MM.1S (cell line): ENCODE data around the gene TMEM123.

ENCODE experiments used
- DNase-seq: peaks from one replicate; pipeline ENCODE4 v3.0.0-alpha.2; 2015
- H2AFZ ChIP-seq: fragments of 300-600 bp; sonication (generic); 2 replicates; pipeline ENCODE4 v1.6.0; 2016; ENCODE audit warnings: antibody characterized with exemption, low read length
- H3F3A ChIP-seq: fragments of 300-600 bp; sonication (generic); 2 replicates; pipeline ENCODE4 v1.6.1; 2016; ENCODE audit warnings: mild to moderate bottlenecking, antibody characterized with exemption, low read length, moderate library complexity, mixed read lengths; ENCODE audit not compliant: insufficient read depth
- H3K27ac ChIP-seq: fragments of 300-600 bp; sonication (generic); 2 replicates; pipeline ENCODE4 v1.5.1; 2016; ENCODE audit warnings: mild to moderate bottlenecking, low read length
- H3K27me3 ChIP-seq: fragments of 300-600 bp; sonication (generic); replicated peaks from 2 replicates; pipeline ENCODE4 v1.6.0; 2016; ENCODE audit warnings: low read length; ENCODE audit not compliant: insufficient read depth
- H3K36me3 ChIP-seq: fragments of 300-600 bp; sonication (generic); replicated peaks from 2 replicates; pipeline ENCODE4 v1.6.1; 2016; ENCODE audit warnings: mild to moderate bottlenecking, low read length, mixed read lengths; ENCODE audit not compliant: insufficient read depth
- H3K4me1 ChIP-seq: fragments of 300-600 bp; sonication (generic); 2 replicates; pipeline ENCODE4 v1.6.1; 2016; ENCODE audit warnings: low read length, mixed read lengths
- H3K4me2 ChIP-seq: fragments of 300-600 bp; sonication (generic); 2 replicates; pipeline ENCODE4 v1.6.0; 2016; ENCODE audit warnings: low read depth, low read length
- H3K4me3 ChIP-seq: fragments of 300-600 bp; sonication (generic); 2 replicates; pipeline ENCODE4 v1.5.1; 2016; ENCODE audit warnings: low read length, mixed read lengths
- H3K79me2 ChIP-seq: fragments of 300-600 bp; sonication (generic); 2 replicates; pipeline ENCODE4 v1.6.1; 2016; ENCODE audit warnings: mixed run types, low read length, mixed read lengths
- H3K9ac ChIP-seq: fragments of 300-600 bp; sonication (generic); 2 replicates; pipeline ENCODE4 v1.6.1; 2016; ENCODE audit warnings: low read length, mixed read lengths
- H3K9me2 ChIP-seq: fragments of 300-600 bp; sonication (generic); replicated peaks from 2 replicates; pipeline ENCODE4 v1.6.1; 2016; ENCODE audit warnings: mild to moderate bottlenecking, low read length, mixed read lengths; ENCODE audit not compliant: insufficient read depth
- H3K9me3 ChIP-seq: fragments of 300-600 bp; sonication (generic); replicated peaks from 2 replicates; pipeline ENCODE4 v1.6.1; 2016; ENCODE audit warnings: mild to moderate bottlenecking, low read length, mixed read lengths; ENCODE audit not compliant: insufficient read depth
- H4K20me1 ChIP-seq: fragments of 300-600 bp; sonication (generic); 2 replicates; pipeline ENCODE4 v1.6.1; 2016; ENCODE audit warnings: mild to moderate bottlenecking, low read length, moderate library complexity, mixed read lengths; ENCODE audit not compliant: insufficient read depth
- EZH2 ChIP-seq: fragments of 300-600 bp; sonication (generic); optimal IDR thresholded peaks from 2 replicates; pipeline ENCODE3; 2017; ENCODE audit warnings: low read depth, mild to moderate bottlenecking, antibody characterized with exemption, low read length, mixed read lengths
- EZH2phosphoT487 ChIP-seq: fragments of 300-600 bp; sonication (generic); IDR thresholded peaks from 2 replicates; pipeline ENCODE4 v1.6.1; 2018; ENCODE audit warnings: antibody characterized with exemption, low read length
- TF ChIP-seq, protein P1 (sequence below): fragments of 300-600 bp; sonication (generic); IDR thresholded peaks from 2 replicates; pipeline ENCODE4 v1.5.1; 2016; ENCODE audit warnings: antibody characterized with exemption, low read length, mixed read lengths

Gene TMEM123

DNA sequence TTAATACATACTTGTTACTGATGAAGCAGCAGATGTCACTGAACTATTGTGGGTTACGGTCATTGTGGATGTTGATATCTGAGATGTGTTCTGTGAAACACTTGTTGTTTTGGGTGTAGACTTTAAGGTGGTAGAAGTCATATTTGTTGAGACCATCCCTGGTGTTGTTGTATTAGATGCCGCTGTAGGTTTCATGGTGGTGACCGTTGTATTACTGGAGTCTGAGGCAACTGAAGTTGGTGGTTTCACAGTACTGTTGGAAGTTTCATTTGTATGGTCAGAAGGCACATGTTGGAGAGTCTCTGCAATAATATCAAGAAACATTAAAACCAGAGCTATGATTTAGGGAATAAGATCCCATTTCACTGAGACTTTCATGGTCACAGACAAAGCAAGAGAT, 50.7 kb downstream of the TMEM123 start:
- Histone ChIP-seq H3F3A (0 out of 2 replicates have a peak, but pooled peaks cover 4% of the 10 kb centered on the region), H4K20me1 (peaks cover 8% of the 10 kb centered on the region; the same call in 1 of the 2 replicates)

GRCh38 chr11:102400603-102401002, 52.0 kb downstream of the TMEM123 start:
- no peaks in the 10 kb centered on the region for H3K27me3 ChIP-seq
- H3K79me2 ChIP-seq = peaks cover 36% of the 10 kb centered on the region
- no peaks in the 10 kb centered on the region for H3K4me1 ChIP-seq
- peaks cover 8% of the 10 kb centered on the region; the same call in 1 of the 2 replicates for H4K20me1 ChIP-seq
- no peak overlapping the region for H3K4me2 ChIP-seq
- H3K27ac ChIP-seq = no peak overlapping the region
- H2AFZ ChIP-seq = no peak overlapping the region
- DNase-seq = no peak
- H3K9ac ChIP-seq = no peak overlapping the region
- no peak overlapping the region for H3K4me3 ChIP-seq
- no peaks in the 10 kb centered on the region for H3K9me2 ChIP-seq
- H3F3A ChIP-seq = 0 out of 2 replicates have a peak, but pooled peaks cover 4% of the 10 kb centered on the region
- peaks cover 14% of the 10 kb centered on the region; the same call in 1 of the 2 replicates for H3K36me3 ChIP-seq
- TF ChIP-seq, protein P1, sequence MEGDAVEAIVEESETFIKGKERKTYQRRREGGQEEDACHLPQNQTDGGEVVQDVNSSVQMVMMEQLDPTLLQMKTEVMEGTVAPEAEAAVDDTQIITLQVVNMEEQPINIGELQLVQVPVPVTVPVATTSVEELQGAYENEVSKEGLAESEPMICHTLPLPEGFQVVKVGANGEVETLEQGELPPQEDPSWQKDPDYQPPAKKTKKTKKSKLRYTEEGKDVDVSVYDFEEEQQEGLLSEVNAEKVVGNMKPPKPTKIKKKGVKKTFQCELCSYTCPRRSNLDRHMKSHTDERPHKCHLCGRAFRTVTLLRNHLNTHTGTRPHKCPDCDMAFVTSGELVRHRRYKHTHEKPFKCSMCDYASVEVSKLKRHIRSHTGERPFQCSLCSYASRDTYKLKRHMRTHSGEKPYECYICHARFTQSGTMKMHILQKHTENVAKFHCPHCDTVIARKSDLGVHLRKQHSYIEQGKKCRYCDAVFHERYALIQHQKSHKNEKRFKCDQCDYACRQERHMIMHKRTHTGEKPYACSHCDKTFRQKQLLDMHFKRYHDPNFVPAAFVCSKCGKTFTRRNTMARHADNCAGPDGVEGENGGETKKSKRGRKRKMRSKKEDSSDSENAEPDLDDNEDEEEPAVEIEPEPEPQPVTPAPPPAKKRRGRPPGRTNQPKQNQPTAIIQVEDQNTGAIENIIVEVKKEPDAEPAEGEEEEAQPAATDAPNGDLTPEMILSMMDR = no peak
- TF ChIP-seq EZH2 = no peak
- H3K9me3 ChIP-seq = no peaks in the 10 kb centered on the region

More for the DNA sequence above, 50.7 kb downstream of the TMEM123 start:
- Histone ChIP-seq H3K4me1 (no peaks in the 10 kb centered on the region), H3K27ac (no peak overlapping the region), H3K36me3 (peaks cover 14% of the 10 kb centered on the region; the same call in 1 of the 2 replicates), H2AFZ (no peak overlapping the region), H3K4me2 (no peak overlapping the region), H3K9me3 (no peaks in the 10 kb centered on the region), H3K79me2 (peaks cover 47% of the 10 kb centered on the region), H3K9ac (no peak overlapping the region), H3K27me3 (no peaks in the 10 kb centered on the region), H3K9me2 (no peaks in the 10 kb centered on the region), H3K4me3 (no peak overlapping the region)
- DNase-seq = no peak
- TF ChIP-seq EZH2phosphoT487 (no peak), EZH2 (no peak)
- TF ChIP-seq, protein P1 = no peak

GRCh38 chr11:102399189-102399588, 53.4 kb downstream of the TMEM123 start:
- peaks cover 14% of the 10 kb centered on the region; the same call in 1 of the 2 replicates for H3K36me3 ChIP-seq
- peaks cover 23% of the 10 kb centered on the region for H3K79me2 ChIP-seq
- no peak overlapping the region for H3K4me3 ChIP-seq
- H3K4me2 ChIP-seq = no peak overlapping the region
- H4K20me1 ChIP-seq = peaks cover 8% of the 10 kb centered on the region; the same call in 1 of the 2 replicates
- TF ChIP-seq EZH2phosphoT487 (no peak), EZH2 (no peak)
- TF ChIP-seq, protein P1 = no peak
- no peaks in the 10 kb centered on the region for H3K4me1 ChIP-seq
- H3F3A ChIP-seq = 0 out of 2 replicates have a peak, but pooled peaks cover 4% of the 10 kb centered on the region
- no peak overlapping the region for H3K27ac ChIP-seq
- no peaks in the 10 kb centered on the region for H3K9me2 ChIP-seq
- H3K9me3 ChIP-seq = no peaks in the 10 kb centered on the region
- H3K9ac ChIP-seq = no peak overlapping the region
- no peak for DNase-seq
- no peak overlapping the region for H2AFZ ChIP-seq
- no peaks in the 10 kb centered on the region for H3K27me3 ChIP-seq
